Prostate gland (tissue), 2 donors: ENCODE data around the gene ZFP36L1. TPM values are rescaled to one million over a fixed set of nuclear protein-coding genes. Genes with fewer than 3 reads are reported as not detected.

Source experiments
- DNase-seq: peaks from one replicate; pipeline ENCODE4 v3.0.0-alpha.2; 2019; ENCODE audit warnings: low spot score
- H3K27ac ChIP-seq, 2 donors: fragments of 200-600 bp; sonication (generic); 2 replicates each; pipeline ENCODE4 v1.5.1; 2017 to 2019
- H3K27me3 ChIP-seq: fragments of 200-600 bp; sonication (generic); replicated peaks from 2 replicates; pipeline ENCODE4 v1.5.1; 2019; ENCODE audit not compliant: insufficient read depth
- H3K36me3 ChIP-seq, 2 donors: fragments of 200-600 bp; sonication (generic); 1 replicate in 1 of 2; 2 replicates in 1 of 2; pipeline versions ENCODE4 v1.5.1 to v1.8.1; 2017 to 2019
- H3K4me1 ChIP-seq: fragments of 200-600 bp; sonication (generic); replicated peaks from 2 replicates; pipeline ENCODE4 v1.5.1; 2019
- H3K4me3 ChIP-seq, 2 donors: fragments of 200-600 bp; sonication (generic); 2 replicates each; pipeline ENCODE4 v1.5.1; 2017 to 2019
- H3K9me3 ChIP-seq: fragments of 200-600 bp; sonication (generic); 2 replicates; pipeline ENCODE4 v1.5.1; 2017
- CTCF ChIP-seq, 4 experiments: fragments of 200-600 bp in 2 of 4; fragments of 450-650 bp in 2 of 4; sonication (generic) in 2 of 4; IDR thresholded peaks; 1 replicate in 3 of 4; 2 replicates in 1 of 4; pipeline ENCODE4 v1.5.1; 2016 to 2019; ENCODE audit warnings: antibody characterized with exemption in 4 of 4, mild to moderate bottlenecking in 2 of 4, moderate library complexity in 2 of 4
- POLR2A ChIP-seq: fragments of 450-650 bp; IDR thresholded peaks from one replicate; pipeline ENCODE4 v1.6.1; 2016; ENCODE audit warnings: antibody characterized with exemption, mild to moderate bottlenecking
- POLR2AphosphoS5 ChIP-seq: sonication (generic); formaldehyde crosslinking; IDR thresholded peaks from one replicate; pipeline ENCODE4 v1.6.1; 2017; ENCODE audit warnings: antibody characterized with exemption
- WGBS: methylation state at CpG from one replicate; pipeline ENCODE4 v1.1.5; 2018; 5-methylcytosine and 5-hydroxymethylcytosine counted together
- intact Hi-C: fragments of 100-400 bp; cut with DNase I; formaldehyde crosslinking; loops from one replicate; pipeline ENCODE4 v1.14.2; 2022
- total RNA-seq, 2 donors: library from RNA; depleted of rRNA; stranded (reverse); fragments of >200 nt; gene quantifications; one replicate each; pipeline ENCODE4 v1.1.0, GENCODE V29; 2016

The ZFP36L1 gene
- total RNA-seq, 2 donors from 2014 or later, result 359 to 556 TPM

GRCh38 chr14:68790644-68791077 is 2.2 kb downstream of the ZFP36L1 start:
- Histone ChIP-seq H3K4me1 (no peaks in the 10 kb centered on the region), H3K27ac (peak overlapping the region; percentile 99 to 100), H3K4me3 (peak overlapping the region; percentile 86 to 94), H3K36me3 (peaks cover 7 to 14% of the 10 kb centered on the region in 2 donors), H3K9me3 (no peaks in the 10 kb centered on the region), H3K27me3 (no peaks in the 10 kb centered on the region)
- under 1% methylated on average over 8 of the region's 8 CpGs for WGBS
- intact Hi-C loops, result loop anchor here (5.0 kb wide), 2 partner anchors 243 to 263 kb away; no protein-coding TSS in a partner anchor
- TF ChIP-seq POLR2A, result no peak
- no peak for TF ChIP-seq POLR2AphosphoS5
- no peak for TF ChIP-seq CTCF (IDR thresholded peaks at IDR 0.05)
- no peak for DNase-seq

- Histone ChIP-seq H3K27me3 (no peaks in the 10 kb centered on the region), H3K4me3 (peak overlapping the region; percentile 86 to 94), H3K27ac (peak overlapping the region; percentile 99 to 100), H3K4me1 (no peaks in the 10 kb centered on the region), H3K36me3 (peaks cover 7 to 14% of the 10 kb centered on the region in 2 donors), H3K9me3 (no peaks in the 10 kb centered on the region)
- TF ChIP-seq CTCF (IDR thresholded peaks at IDR 0.05) (peak in 1 of 4 experiments; percentile 25), POLR2AphosphoS5 (no peak), POLR2A (peak; percentile 11)
- 8% methylated on average over 39 of the region's 45 CpGs for WGBS
- no peak for DNase-seq
- intact Hi-C loops, result loop anchor here (5.0 kb wide), 2 partner anchors 243 to 263 kb away; no protein-coding TSS in a partner anchor
Measured at GRCh38 chr14:68789821-68790643, 2.8 kb downstream of the ZFP36L1 start.

- intact Hi-C loops, result no loop called here
- Histone ChIP-seq H3K36me3 (peaks cover 7 to 14% of the 10 kb centered on the region in 2 donors), H3K4me1 (no peaks in the 10 kb centered on the region), H3K27ac (peak overlapping the region; percentile 99 to 100), H3K4me3 (peak overlapping the region; percentile 86 to 94), H3K27me3 (no peaks in the 10 kb centered on the region), H3K9me3 (no peaks in the 10 kb centered on the region)
- peak in 3 of 4 experiments; percentile 74 to 85 (median 78) for TF ChIP-seq CTCF (IDR thresholded peaks at IDR 0.05)
- TF ChIP-seq POLR2A, result peak; percentile 8
- peak; percentile 57 for TF ChIP-seq POLR2AphosphoS5
- DNase-seq, result peak; percentile 80
- WGBS, result 6% methylated on average over 16 of the region's 16 CpGs
Measured at GRCh38 chr14:68788996-68789820, 3.7 kb downstream of the ZFP36L1 start.

- Histone ChIP-seq H3K4me3 (peak overlapping the region; percentile 86 to 94), H3K9me3 (no peaks in the 10 kb centered on the region), H3K27me3 (no peaks in the 10 kb centered on the region), H3K36me3 (peaks cover 7 to 14% of the 10 kb centered on the region in 2 donors), H3K27ac (peak overlapping the region; percentile 99 to 100), H3K4me1 (no peaks in the 10 kb centered on the region)
- DNase-seq, result no peak
- WGBS, result 20% methylated on average over 10 of the region's 10 CpGs
- peak; percentile 16 for TF ChIP-seq POLR2AphosphoS5
- TF ChIP-seq POLR2A, result no peak
- intact Hi-C loops, result no loop called here
Measured at GRCh38 chr14:68788275-68788995, 4.4 kb downstream of the ZFP36L1 start.
